ENCODE measurements around the gene WHRN.

The WHRN gene

DNA sequence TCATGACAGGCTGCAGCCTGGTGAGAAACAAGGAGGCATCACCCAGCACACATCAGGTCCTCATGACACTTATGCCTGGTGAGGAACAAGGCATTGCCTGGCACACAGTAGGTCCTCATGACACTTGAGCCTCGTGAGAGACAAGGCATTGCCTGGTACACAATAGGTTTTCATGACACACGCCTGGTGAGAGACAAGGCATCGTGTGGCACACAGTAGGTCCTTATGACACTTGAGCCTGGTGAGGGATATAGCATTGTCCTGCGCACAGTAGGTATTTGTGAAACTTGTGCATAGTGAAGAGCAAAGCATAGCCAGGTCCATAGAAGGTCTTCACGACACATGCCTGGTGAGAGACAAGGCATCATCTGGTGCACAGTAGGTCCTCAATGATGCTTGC lies 23.5 kb downstream of the WHRN start:
- WGBS, 2 experiments (ENCODE audit: insufficient coverage in 2 of 2) = 91 to 95% methylated on average over 5 of the region's 5 CpGs
- Histone ChIP-seq H3K4me3 (ENCODE audit: extremely low read depth, insufficient read depth, low read length, poor library complexity, severe bottlenecking) (no peak overlapping the region), H3K9me3 (ENCODE audit: control insufficient read depth, low read length) (no peaks in the 10 kb centered on the region), H3K36me3 (ENCODE audit: control insufficient read depth, insufficient read depth, low read length) (no peaks in the 10 kb centered on the region), H3K27ac (ENCODE audit: low read depth, low read length, severe bottlenecking) (no peak overlapping the region), H3K4me1 (ENCODE audit: control insufficient read depth, insufficient read depth, low read length, poor library complexity, severe bottlenecking) (no peaks in the 10 kb centered on the region)

DNA sequence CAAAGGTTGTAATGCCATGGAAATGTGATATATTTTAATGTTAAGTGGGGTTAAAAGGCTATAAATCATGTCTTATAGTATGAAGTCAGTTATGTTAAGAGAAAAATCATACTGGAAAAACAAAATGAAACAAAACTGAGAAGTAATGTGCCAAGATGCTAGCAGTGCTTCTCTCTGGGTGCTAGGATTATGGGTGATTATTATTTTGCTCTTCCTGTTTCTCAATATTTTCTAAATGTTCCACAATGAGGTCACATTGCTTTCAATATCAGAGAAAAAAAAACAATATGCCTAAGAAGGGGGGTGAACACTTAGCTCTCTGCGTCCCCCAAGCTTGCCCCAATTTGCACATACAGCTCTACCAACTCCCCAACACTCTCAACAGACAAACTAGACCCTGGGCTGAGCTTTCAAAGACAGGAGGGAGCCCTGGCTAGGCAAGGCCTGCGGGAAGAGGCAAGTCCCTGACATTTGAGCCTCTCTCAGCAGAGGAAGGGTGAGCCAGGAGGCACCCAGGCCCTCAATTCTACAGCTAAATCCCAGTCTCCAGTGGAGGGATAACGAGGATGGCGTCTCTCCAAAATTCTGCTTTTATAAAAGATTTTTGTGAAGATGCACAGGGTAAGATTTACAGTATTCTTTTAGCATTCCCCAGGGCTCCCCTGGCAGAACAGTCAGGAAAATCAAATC lies 24.4 kb downstream of the WHRN start:
- no peaks in the 10 kb centered on the region for H3K9me3 ChIP-seq (ENCODE audit: control insufficient read depth, low read length)
- H3K4me1 ChIP-seq (ENCODE audit: control insufficient read depth, insufficient read depth, low read length, poor library complexity, severe bottlenecking) = no peaks in the 10 kb centered on the region
- H3K36me3 ChIP-seq (ENCODE audit: control insufficient read depth, insufficient read depth, low read length) = no peaks in the 10 kb centered on the region
- H3K27ac ChIP-seq (ENCODE audit: low read depth, low read length, severe bottlenecking) = no peak overlapping the region
- H3K4me3 ChIP-seq (ENCODE audit: extremely low read depth, insufficient read depth, low read length, poor library complexity, severe bottlenecking) = no peak overlapping the region
- 83 to 93% methylated on average over 1 to 3 of the region's 4 CpGs for WGBS, 2 experiments (ENCODE audit: insufficient coverage in 2 of 2)

DNA sequence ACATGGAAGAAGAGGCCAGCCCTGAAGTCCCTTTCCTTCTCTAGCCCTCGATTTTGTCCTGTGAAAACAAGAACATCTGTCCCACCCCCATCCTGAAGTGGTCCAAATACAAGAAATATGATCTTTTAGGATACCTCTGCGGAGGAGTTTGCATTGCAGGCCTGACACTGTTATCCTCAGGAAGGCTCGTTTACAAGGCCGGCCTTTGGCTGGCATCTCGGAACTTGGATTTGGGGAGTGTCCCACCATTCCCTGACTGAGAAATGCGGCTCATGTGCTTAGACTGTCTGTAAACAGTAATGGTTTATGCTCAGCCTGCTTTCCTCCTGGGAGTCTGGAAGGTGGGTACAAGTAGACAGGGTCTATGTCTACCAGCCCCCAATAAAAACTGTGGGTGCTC lies 26.4 kb downstream of the WHRN start:
- no peak overlapping the region for H3K4me3 ChIP-seq (ENCODE audit: extremely low read depth, insufficient read depth, low read length, poor library complexity, severe bottlenecking)
- H3K27ac ChIP-seq (ENCODE audit: low read depth, low read length, severe bottlenecking) = no peak overlapping the region
- no peaks in the 10 kb centered on the region for H3K9me3 ChIP-seq (ENCODE audit: control insufficient read depth, low read length)
- H3K36me3 ChIP-seq (ENCODE audit: control insufficient read depth, insufficient read depth, low read length) = no peaks in the 10 kb centered on the region
- WGBS, 2 experiments (ENCODE audit: insufficient coverage in 2 of 2) = 86 to 90% methylated on average over 5 to 6 of the region's 6 CpGs
- no peaks in the 10 kb centered on the region for H3K4me1 ChIP-seq (ENCODE audit: control insufficient read depth, insufficient read depth, low read length, poor library complexity, severe bottlenecking)

DNA sequence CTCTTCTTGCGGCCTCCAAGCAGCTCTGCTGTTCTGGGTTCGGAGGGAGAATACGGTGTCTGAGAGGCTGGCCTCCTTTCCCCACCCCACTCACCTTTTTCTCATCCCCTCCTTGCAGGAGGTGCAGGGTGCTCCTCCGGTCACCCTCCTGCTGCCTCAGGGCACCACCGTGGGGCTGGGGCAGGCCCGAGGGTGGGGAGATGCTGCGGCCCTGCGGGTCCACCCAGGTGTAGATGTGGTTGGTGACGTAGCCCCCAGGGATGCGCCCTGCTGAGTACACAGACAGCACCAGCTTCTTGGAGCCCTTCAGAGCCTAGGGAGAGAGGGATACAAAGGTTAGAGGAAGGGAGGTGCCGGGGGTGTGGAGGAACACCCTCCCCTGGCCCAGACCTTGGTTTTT lies 26.8 kb downstream of the WHRN start:
- no peaks in the 10 kb centered on the region for H3K36me3 ChIP-seq (ENCODE audit: control insufficient read depth, insufficient read depth, low read length)
- H3K27ac ChIP-seq (ENCODE audit: low read depth, low read length, severe bottlenecking) = no peak overlapping the region
- WGBS, 2 experiments (ENCODE audit: insufficient coverage in 2 of 2) = 97 to 100% methylated on average over 6 of the region's 11 CpGs
- H3K4me3 ChIP-seq (ENCODE audit: extremely low read depth, insufficient read depth, low read length, poor library complexity, severe bottlenecking) = no peak overlapping the region
- no peaks in the 10 kb centered on the region for H3K9me3 ChIP-seq (ENCODE audit: control insufficient read depth, low read length)
- no peaks in the 10 kb centered on the region for H3K4me1 ChIP-seq (ENCODE audit: control insufficient read depth, insufficient read depth, low read length, poor library complexity, severe bottlenecking)

DNA sequence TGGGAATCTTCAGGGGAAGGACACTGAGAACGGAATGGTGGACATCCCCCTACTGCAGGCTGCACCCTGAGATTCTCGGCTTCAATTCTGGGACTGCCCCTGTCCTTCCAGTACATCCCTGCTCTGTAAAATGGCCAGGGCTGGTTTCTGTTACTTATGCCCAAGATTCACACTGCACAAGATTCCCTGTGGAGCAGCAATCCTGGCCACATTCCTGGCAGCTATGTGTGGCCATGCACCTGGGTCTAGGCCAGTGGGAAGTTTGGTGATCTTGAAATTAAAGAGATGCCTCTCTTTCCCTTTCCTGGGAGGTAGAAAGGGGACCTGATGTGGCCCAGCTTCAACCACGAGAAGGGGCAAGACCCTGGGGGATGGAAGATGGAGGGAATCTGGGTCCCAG lies 27.6 kb downstream of the WHRN start:
- H3K4me1 ChIP-seq (ENCODE audit: control insufficient read depth, insufficient read depth, low read length, poor library complexity, severe bottlenecking) = no peaks in the 10 kb centered on the region
- no peaks in the 10 kb centered on the region for H3K9me3 ChIP-seq (ENCODE audit: control insufficient read depth, low read length)
- 87 to 100% methylated on average over 1 to 2 of the region's 3 CpGs for WGBS, 2 experiments (ENCODE audit: insufficient coverage in 2 of 2)
- no peaks in the 10 kb centered on the region for H3K36me3 ChIP-seq (ENCODE audit: control insufficient read depth, insufficient read depth, low read length)
- no peak overlapping the region for H3K27ac ChIP-seq (ENCODE audit: low read depth, low read length, severe bottlenecking)
- H3K4me3 ChIP-seq (ENCODE audit: extremely low read depth, insufficient read depth, low read length, poor library complexity, severe bottlenecking) = no peak overlapping the region

DNA sequence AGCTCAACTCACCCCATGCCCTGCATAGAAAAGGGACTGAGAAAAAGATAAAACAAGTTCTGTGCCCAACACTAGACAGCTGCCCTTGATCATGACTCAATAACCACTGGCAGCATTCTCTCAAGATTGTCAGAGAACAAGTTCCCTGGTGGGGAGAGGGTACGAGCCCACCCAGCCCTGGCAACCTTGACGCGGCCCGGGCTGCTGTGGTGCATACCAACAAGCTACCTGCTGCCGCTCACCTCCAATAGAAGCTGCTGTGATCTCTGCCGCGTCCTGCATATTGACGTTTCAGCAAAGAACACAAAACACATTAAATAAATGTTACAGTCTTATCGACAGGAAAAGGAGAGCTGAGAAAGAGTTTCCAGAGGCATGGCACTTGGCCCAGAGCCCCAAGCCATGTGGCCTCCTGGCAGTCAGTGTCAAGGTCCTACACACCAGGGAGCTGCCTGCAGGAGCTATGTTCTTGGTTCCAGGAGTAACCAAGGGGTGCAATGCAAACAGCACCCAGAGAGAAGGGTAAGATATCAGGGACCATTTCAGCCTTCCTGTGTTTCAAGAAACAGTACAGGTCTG lies 28.3 kb downstream of the WHRN start:
- Histone ChIP-seq H3K27ac (ENCODE audit: low read depth, low read length, severe bottlenecking) (no peak overlapping the region), H3K4me3 (ENCODE audit: extremely low read depth, insufficient read depth, low read length, poor library complexity, severe bottlenecking) (no peak overlapping the region)
- 85 to 96% methylated on average over 8 to 9 of the region's 9 CpGs for WGBS, 2 experiments (ENCODE audit: insufficient coverage in 2 of 2)

DNA sequence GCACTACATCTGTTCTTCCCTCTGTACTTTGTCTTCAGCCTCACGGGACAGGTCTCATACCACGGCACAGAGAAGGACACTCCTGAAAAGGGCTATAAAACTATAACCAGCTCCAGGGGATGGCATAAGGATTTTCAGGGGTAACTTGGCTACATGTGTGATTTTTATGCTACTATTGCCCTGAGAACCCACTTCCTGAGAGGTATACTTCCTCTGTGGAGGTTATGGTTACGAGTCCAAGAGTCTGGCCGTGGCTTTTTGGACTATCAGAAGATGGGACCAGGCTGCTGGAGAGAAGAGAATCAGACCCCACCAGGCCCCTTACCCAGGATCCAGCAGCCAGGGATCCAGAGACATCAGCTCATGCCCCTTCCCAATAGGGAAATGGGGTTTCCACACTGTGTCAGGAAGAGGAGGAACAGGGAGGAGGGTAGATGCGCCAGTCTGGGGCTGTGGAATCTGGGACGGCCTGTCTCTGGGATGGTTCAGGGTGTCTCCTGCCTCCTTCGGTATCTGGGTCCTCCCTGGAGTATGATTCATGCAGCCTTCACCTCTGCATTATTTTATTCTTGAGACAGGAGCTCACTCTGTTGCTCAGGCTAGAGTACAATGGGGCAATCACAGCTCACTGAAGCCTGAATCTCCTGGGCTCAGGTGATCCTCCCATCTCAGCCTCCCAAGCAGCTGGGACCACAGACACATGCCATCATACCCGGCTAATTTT lies 29.7 kb downstream of the WHRN start:
- Histone ChIP-seq H3K36me3 (ENCODE audit: control insufficient read depth, insufficient read depth, low read length) (no peaks in the 10 kb centered on the region), H3K4me1 (ENCODE audit: control insufficient read depth, insufficient read depth, low read length, poor library complexity, severe bottlenecking) (no peaks in the 10 kb centered on the region), H3K27ac (ENCODE audit: low read depth, low read length, severe bottlenecking) (no peak overlapping the region), H3K4me3 (ENCODE audit: extremely low read depth, insufficient read depth, low read length, poor library complexity, severe bottlenecking) (no peak overlapping the region), H3K9me3 (ENCODE audit: control insufficient read depth, low read length) (no peaks in the 10 kb centered on the region)
- WGBS, 2 experiments (ENCODE audit: insufficient coverage in 2 of 2) = 77 to 95% methylated on average over 5 to 6 of the region's 8 CpGs

More for the DNA sequence above, 28.3 kb downstream of the WHRN start:
- Histone ChIP-seq H3K4me1 (ENCODE audit: control insufficient read depth, insufficient read depth, low read length, poor library complexity, severe bottlenecking) (no peaks in the 10 kb centered on the region), H3K36me3 (ENCODE audit: control insufficient read depth, insufficient read depth, low read length) (no peaks in the 10 kb centered on the region), H3K9me3 (ENCODE audit: control insufficient read depth, low read length) (no peaks in the 10 kb centered on the region)

DNA sequence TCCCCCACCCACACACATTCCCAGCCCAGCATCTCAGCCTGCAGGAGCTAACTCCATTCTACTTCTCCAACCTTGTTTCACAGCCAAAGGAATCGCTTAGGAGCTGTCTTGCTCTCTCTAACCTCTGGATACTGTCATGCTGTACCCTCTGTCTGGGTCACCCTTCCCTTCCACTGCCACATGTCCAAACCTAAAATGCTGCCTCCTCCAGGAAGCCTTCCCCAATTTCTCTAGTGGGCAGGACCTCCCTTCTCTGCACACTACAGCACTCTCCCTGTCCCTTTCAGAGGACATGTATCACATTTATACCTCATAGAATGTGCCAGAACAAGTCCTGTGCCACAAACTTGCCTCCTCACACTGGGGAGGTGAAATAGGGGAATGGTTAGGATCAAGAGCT lies 30.8 kb downstream of the WHRN start:
- 58 to 100% methylated on average over 1 of the region's 1 CpG for WGBS, 2 experiments (ENCODE audit: insufficient coverage in 2 of 2)
- Histone ChIP-seq H3K27ac (ENCODE audit: low read depth, low read length, severe bottlenecking) (no peak overlapping the region), H3K4me1 (ENCODE audit: control insufficient read depth, insufficient read depth, low read length, poor library complexity, severe bottlenecking) (no peaks in the 10 kb centered on the region), H3K36me3 (ENCODE audit: control insufficient read depth, insufficient read depth, low read length) (no peaks in the 10 kb centered on the region), H3K9me3 (ENCODE audit: control insufficient read depth, low read length) (no peaks in the 10 kb centered on the region), H3K4me3 (ENCODE audit: extremely low read depth, insufficient read depth, low read length, poor library complexity, severe bottlenecking) (no peak overlapping the region)

DNA sequence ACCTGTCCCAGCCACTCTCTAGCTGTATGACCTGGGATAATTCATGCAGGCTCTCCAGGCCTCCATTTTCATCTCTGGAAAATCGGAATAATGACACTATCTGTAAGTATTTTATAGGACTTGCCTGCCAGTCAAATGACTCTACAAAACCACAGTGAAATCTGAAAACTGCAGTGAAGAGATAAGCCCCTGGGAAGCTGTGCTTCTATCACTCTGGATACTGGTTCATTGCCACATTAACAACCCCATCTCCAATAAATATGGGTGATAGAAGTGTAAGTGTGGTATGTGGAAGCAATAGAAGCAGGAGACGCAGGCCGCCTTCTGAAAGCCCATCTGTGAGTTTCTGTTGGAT lies 31.8 kb downstream of the WHRN start:
- H3K27ac ChIP-seq (ENCODE audit: low read depth, low read length, severe bottlenecking) = no peak overlapping the region

DNA sequence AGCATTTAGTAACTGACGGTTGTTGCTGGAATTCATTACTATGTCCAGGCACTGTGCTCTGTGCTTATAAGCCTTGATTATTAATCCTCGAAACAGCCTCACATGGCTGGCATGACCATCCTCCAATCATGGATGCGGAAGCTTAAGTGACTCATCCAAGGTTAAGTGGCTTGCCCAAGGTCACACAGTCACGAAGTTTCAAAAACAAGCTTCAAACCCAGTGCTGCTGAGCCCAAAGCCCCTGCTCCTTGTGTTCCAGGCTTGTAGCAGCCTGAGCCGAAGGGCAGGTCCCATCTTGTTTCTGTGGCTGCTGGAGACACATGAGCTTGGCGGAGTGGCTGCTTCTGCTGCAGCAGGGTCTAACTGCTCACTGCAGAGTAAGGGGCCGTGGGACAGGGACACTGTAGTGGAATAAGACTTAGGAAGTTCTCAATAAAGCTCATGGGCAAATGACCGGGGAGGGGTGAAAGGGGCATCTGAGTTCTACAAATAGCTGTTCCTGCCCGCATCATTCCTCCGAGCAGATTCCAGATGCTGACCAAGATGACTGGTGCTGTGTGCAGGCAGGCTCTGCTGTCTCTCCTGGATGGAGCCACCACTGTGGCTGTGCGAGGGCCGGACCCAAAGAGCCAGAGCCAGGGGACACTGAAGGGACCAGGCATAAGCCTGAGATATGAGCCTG lies 32.4 kb downstream of the WHRN start:
- Histone ChIP-seq H3K36me3 (ENCODE audit: control insufficient read depth, insufficient read depth, low read length) (no peaks in the 10 kb centered on the region), H3K9me3 (ENCODE audit: control insufficient read depth, low read length) (no peaks in the 10 kb centered on the region), H3K4me3 (ENCODE audit: extremely low read depth, insufficient read depth, low read length, poor library complexity, severe bottlenecking) (no peak overlapping the region), H3K4me1 (ENCODE audit: control insufficient read depth, insufficient read depth, low read length, poor library complexity, severe bottlenecking) (no peaks in the 10 kb centered on the region), H3K27ac (ENCODE audit: low read depth, low read length, severe bottlenecking) (no peak overlapping the region)
- 94 to 96% methylated on average over 11 of the region's 12 CpGs for WGBS, 2 experiments (ENCODE audit: insufficient coverage in 2 of 2)

More for the DNA sequence above, 31.8 kb downstream of the WHRN start:
- Histone ChIP-seq H3K9me3 (ENCODE audit: control insufficient read depth, low read length) (no peaks in the 10 kb centered on the region), H3K4me1 (ENCODE audit: control insufficient read depth, insufficient read depth, low read length, poor library complexity, severe bottlenecking) (no peaks in the 10 kb centered on the region), H3K36me3 (ENCODE audit: control insufficient read depth, insufficient read depth, low read length) (no peaks in the 10 kb centered on the region), H3K4me3 (ENCODE audit: extremely low read depth, insufficient read depth, low read length, poor library complexity, severe bottlenecking) (no peak overlapping the region)
- 96 to 100% methylated on average over 2 to 3 of the region's 3 CpGs for WGBS, 2 experiments (ENCODE audit: insufficient coverage in 2 of 2)

All from mesodermal cell (in vitro differentiated cells).